Stimulated activated CD8-positive, alpha-beta memory T cell treated with anti-CD3 and anti-CD28 coated beads, Interleukin-12 subunit alpha, Interleukin-12 subunit beta, amount 100 ng/mL, for 24 hours (primary cell): Measurements from ENCODE around the gene NEO1.

Experiments used
- DNase-seq: peaks from one replicate; pipeline ENCODE4 v3.0.0-alpha.2; 2020; ENCODE audit errors: extremely low read depth

NEO1 gene

DNA sequence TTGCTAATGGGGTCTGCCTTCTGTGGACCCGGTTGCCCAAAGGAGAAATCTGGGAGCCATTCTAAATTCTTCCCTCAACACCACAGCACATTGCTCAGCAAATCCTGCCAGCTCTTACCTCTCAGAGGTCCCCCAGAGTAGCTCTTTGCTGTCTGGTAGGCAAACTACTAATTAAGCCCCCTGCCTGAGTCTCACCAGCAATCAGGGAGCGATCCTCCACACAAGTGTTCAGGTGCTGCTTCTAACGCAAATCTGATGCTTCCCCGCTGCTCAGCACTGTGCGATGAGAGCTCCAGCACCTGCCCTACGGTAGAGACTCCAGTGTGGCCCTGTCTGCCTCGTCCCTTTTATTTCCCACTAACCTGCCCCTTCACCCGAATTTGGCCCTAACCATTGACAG, 256.0 kb downstream of the NEO1 start:
- no peak for DNase-seq

DNA sequence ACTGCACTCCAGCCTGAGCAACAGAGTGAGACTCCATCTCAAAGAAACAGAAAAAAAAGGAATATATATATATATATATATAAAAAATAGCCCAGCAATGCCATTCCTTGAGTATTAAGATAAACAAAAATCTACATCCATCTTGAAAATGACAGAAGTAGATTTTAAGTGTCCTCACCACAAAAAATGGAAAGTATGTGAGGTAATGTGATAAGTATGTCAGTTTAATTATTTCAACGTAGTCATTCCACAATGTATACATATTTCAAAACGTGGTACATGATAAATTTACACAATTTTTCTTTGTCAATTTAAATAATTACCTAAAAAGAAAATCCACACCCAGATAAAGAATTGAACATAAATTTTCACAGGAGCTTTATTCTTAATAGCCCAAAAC, 261.6 kb downstream of the NEO1 start:
- DNase-seq, result no peak

DNA sequence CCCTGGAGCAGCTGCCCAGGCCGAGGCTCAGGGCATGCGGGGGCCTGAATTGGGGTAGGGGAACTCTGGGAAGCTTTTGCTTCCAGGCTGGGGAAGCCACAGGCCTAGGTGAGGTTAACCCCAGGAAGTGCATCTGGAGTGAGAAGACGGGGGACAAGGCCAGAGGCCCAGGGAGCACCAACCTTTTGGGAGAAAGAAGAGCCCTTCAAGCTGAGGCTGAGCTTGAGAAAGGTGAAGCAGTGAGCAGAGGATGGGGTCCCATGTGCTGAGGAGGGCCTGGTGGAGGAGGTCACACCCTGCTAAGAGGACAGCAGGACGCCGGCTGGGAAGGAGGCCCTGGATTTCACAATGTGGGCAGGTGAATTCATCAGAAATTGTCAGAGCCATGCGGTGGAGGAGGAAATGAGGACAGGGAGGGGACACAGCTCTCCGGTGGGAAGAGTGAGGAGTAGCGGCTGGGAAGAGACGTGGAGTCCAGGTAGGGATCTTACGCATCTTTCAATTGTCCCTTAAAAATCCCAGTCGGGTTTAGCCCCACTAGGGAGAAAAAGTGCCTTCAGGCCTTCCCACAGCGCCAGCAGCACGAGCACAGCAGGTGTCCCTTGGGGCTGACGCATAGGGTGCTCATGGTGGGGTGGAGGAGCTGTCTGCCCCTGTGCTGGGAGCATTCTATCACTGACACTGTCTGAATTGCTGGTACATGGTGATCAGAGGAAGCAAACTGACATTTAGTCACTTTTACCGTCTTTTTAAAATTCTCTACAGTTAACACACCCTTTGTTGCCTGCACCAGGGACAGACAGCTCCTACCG, 265.6 kb downstream of the NEO1 start:
- no peak for DNase-seq

DNA sequence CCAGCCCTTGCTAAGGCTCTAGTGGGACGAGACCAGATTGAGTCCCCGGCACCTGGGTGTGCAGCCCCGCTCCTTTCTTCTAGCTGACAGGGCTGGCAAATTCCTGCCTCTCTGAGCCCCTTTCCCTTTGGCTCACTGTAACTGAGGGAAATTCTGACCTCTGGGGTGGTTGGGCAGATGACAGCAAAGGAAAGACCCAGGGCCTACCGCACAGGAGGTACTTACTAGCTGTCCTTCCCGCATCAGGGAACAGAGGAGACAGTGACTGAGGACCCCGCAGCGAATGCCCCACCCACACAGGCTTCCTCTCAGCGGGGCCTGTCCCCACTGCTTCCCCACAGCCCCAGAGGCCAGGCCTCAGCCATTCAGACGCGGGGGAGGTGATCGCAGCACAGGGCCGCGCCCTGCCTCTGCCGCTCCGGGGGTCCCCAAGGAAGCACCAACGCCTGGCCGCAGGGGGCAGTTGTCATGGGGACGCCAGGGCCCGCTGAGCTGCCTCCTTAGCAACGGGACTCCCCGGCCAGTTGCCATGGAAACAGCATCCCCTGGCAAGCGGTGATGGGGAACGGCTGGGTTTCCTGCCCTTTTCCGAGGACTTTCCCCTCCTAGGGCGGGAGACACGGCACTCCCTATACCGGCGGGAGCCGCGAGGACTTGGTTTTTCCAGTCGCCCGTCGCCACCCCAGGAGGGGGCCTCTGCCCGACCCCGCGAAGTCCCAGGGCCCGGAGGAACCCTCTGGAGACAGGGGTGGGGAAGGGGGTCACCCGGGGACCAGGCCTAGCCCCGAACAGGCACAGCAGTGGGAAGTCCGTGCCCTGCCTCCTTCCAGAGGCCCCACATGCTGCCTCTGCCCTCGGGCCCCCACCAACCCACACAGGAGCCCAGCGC, 266.4 kb downstream of the NEO1 start:
- DNase-seq, result no peak

DNA sequence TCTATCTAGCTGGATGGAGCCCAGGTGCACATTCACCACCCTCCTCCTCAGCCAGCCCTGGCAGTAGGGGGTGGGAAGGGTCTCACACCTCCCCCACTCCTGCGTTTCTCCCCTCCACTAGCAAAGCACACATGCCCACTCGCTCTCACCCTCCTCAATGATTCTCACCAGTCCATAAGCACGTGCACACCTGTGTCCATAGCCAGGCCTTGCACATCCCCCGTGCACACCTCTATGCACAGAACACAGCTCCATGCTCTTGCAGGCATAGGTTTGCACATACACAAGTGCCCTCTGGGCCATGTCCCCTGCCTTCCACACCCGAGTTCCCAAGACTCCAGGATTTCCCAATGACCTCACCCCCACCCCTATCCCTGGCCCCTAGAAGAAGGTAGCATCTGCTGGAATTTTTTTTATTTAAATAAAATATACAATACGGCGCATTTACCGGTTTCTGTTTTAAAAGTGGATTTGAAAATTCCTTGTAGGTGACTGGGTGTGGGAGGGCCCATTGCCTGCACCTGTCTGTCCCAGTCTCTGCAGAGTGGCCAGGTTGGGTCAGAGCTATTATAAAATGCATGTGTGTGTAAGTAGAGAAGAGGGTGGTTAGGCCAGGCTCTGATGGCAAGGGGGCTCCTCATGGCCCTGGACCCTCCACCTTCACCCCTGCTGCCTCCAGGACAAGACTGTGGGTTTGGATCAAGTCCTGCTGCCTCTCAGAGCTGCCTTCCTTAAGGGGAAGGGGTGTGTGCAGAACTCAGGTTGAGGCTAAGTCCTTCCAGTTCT, 267.4 kb downstream of the NEO1 start:
- DNase-seq, result no peak

DNA sequence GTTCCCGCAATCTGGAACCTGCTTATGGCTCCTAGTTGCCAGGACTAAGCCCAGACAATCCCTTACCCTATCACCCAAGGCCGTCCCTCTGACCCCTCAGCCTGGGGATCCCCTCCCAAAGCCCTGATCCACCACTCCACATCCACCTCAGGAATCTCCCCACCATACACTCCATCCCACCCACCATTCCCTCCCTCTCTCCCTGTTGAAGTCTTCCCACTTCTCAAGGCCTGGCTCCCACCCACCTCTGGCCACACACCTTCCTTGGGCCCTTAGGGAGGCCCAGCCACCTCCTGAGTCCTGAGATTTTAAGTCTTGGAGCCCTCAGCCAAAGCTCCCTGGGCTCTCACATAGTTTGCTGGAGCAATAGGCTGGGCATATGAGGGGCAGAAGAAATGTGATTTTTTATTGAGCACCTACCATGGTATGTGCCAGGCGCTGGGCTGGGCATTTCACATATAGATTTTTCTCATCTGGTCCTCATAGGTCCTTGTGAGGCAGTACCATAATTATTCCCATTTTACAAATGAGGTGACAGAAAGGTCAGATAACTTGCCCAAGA, 268.4 kb downstream of the NEO1 start:
- no peak for DNase-seq

DNA sequence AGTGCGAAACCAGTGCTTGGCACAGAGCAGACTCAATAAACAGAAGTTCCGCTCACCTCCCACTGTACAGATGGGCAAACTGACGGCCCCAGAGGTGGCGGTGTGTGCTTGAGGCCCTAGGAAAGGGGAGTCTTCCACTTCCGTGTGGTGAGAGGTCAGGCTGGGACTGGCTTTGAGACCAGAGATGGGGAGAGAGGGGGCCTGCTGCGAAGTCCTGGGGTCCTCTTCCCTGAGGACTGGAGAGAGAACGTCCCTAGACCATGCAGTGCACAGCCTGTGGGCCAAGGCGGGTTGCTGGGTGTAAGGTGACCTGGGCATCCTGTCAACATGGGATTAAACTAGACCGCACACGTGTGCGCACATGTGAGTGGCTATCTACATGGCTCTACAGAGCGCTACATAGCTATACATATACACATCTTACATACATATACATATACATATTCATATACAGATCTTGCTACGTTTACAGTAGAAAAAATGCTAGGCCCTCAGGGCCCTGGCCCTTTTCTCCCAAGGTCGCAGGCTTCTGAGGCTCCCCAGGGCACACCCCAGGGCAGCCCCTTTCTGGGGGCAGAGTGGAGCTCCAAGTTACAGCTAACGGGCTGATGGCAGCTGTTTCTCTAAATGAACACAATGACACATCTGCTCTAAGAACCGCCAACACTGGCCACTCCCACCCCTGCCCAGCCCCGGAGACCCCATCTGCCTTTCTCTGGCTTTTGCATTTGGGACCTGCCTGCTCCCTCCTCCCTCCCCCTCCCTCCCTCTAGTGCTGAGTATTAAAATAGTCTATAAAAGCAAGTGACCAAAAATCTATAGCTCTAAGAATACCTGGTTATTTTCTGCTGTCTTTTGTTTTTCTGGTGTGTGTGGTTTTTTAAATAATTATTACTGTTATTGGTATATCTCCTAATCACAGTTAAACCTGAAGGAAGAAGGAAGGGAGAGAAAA, 269.5 kb downstream of the NEO1 start:
- no peak for DNase-seq

DNA sequence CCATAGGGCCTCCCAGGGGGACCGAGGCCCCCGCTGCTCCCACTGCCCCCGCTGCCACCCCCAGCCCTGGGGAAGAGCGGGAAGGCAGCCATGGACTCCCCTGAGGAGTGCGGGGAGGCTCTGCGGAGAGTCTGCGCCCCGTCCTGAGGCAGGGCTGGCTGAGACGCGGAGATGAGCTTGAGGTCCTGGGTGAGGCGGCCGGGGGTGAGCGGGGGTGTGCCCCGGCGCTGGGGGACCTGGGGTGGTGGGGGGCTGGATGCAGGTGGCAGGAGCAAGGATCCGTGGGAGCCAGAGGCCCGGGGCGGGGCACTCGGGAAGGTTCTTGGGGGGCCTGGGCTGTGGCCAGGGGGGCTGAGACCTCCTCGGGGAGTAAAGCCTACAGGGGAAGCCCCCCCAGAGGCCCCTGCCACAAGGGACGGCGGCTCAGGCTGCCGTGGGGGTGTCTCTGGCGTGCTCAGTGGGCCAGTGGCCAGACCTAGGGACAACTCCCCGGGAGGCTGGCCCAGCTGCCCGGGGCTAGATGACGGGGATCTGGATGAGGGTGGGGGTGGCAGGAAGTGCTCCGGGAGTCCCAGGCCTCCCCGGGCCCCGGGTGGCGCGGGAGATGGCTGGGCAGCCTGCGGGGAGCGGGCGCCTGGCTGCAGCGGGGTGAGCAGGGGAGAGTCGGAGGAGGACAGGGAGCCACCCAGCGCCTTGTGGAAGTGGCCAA, 270.6 kb downstream of the NEO1 start:
- no peak for DNase-seq

DNA sequence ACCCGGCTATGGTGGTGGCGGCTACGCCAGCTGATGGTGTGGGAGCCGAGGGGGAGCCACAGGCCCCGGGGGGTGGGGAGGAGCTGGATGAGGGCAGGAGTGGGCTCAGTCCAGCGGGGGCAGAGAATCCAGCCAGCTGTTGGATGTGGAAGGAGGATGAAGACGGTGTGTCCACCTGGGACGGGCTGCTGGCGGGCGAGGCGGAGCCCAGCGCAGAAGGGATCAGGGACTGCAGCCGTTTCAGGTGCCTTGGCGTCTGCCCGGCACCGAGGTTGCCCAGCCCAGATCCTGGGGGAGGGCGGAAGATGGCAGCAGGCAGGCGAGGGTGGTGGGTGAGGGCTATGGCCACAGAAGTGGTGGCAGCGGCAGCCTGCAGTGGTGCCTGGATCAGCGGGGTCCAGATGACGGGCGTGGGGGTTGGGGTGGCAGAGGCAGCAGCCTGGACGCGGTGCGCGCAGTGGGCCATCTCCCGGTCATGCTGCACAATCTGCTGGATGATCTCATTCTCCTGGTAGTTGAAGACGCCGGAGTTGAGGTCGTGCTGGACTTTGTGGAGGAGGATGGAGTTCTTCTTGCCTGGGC, 271.2 kb downstream of the NEO1 start:
- no peak for DNase-seq

DNA sequence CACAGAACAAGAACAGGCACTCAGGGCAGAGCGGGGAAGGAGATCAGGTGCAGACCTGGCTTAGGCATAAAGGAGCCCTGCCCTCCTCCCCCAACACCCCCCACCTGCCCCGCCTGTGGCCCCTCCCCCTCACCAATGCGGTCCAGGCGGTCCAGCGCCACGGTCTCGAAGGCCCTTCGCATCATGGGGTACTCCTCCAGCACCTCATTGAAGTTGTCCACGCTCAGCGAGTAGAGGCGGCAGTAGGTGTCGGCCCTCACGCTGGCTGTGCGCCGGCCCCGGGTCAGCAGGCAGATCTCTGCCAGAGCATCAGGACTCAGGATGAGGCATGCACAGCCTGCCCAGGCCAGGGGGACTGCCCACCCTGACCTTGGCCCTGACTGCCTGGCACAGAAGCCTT, 271.7 kb downstream of the NEO1 start:
- DNase-seq, result no peak

DNA sequence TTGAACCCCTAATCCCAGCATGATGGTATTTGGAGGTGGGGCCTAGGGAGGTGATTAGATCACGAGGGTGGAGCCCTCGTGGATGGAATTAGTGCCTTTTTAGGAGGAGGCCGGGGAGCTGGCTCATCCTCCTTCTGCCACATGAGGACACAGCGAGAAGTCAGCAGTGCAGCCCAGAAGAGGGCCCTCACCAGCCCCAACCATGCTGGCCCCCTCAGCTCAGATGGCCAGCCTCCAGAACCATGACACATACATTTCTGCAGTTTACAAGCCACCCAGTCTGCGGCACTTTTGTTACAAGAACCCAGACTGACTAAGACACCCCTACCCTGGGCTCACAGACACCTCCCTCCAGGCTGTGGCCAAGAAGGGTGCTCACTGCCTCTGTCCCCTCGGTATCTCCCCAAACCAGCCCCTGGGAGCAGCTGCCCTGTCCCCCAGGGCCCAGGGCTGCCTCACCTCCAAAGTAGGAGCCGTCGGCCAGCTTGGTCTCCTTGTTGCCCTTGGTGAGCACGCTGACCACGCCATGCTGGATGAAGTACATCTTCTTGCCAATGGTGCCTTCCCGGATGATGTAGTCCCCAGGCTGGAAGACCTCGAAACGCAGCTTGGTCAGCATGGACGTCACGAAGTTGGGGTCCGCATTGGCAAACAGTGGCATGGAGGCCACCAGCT, 272.4 kb downstream of the NEO1 start:
- DNase-seq, result no peak

DNA sequence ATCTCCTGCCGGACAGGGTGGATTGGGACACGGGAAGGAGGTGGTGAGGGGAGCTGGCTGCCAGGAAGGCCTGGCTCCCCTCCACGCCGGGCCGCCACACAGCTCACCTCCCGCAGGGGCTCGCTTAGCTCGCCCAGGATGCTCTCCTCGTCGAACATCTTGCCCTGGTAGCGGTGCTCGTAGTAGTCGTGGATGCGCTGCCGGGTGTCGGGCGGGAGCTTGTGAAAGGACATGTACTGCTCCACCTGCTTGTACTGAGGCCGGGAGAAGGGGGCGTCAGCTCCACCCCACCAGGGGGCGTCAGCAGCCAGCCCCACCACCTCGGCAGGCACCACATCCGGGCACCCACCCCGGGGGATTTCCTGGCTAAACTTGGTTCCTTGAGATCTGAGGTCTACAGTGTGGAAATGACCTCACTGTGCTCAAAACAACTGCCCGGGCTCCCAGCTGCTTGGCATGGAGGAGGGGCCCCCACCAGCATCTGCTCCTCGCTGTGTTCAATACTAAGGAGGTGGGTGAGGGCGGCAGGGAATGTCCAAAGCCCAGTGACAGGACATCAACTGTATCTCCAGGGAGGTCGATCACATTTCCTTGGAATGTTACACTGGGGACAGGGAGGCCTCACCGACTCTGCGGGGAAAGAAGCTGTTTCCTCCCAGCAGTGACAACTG, 273.1 kb downstream of the NEO1 start:
- DNase-seq, result no peak

DNA sequence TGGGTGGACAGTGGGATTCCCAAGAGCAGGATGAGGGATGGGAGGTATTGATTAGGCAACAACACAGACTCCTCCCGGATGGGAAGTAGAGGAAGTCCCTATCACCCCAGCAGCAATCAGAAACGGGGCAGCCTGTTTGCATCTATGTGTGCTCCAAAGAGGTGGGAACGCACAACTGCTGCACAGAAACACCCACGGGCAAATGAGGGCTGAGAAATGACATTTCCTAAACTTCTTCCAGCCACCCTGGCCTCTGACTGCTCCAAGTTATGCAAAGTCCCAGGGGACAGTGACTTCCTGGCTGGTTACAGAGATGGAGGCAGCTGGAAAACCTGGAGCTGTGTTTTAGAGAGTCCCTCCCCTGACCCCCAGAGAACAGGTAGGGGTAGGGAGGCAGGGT, 273.9 kb downstream of the NEO1 start:
- DNase-seq, result no peak

DNA sequence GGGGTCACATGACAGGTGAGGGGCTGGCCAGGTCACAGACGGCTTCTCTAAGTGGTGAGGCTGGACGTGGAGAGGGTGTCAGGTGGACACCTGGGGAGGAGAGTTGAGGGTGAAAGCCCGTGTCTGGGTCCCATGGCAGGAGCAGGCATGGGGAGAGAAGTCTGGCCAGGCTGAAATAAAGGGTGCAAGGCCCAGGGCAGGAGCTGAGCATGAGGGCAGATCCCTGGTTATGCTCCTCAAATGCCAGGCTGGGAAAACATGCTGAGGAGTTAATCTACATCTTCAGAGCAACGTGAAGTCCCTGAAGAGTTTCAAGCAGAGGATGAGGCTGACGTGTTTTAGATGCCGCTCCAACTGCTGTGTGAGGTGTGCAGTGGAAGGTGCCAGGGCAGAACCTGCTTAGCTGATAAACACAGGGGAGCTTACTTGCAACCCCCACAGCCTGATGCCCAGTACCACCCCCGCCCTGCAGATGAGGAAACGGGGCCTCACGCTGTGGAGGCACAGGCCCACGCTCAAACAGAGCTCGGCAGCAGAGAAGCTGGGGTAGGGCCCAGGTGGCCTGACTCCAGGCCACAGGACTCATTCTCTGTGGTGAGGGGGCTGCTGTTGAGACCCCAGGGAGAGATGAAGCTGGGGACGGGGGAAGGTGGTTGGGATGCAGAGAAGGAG, 276.0 kb downstream of the NEO1 start:
- DNase-seq, result no peak

DNA sequence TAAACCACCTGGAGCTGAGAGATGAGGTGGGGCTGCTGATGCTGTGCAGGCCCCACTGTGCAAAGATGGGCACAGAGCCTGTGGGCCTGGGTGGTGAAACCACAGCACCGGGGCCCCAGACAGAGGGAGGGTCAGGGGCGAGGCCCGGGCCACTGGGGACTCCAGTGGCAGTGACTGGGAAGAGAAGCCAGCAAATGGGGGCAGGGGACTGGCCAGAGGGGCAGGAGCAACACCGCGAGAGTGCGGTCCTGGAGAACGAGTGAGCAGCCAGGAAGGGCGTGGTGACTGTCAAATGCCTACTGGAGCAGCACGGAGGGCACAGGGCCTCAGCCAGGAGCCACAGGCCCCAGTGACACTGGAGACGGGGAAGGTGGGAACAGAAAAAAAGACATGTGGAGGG, 276.7 kb downstream of the NEO1 start:
- DNase-seq, result no peak

DNA sequence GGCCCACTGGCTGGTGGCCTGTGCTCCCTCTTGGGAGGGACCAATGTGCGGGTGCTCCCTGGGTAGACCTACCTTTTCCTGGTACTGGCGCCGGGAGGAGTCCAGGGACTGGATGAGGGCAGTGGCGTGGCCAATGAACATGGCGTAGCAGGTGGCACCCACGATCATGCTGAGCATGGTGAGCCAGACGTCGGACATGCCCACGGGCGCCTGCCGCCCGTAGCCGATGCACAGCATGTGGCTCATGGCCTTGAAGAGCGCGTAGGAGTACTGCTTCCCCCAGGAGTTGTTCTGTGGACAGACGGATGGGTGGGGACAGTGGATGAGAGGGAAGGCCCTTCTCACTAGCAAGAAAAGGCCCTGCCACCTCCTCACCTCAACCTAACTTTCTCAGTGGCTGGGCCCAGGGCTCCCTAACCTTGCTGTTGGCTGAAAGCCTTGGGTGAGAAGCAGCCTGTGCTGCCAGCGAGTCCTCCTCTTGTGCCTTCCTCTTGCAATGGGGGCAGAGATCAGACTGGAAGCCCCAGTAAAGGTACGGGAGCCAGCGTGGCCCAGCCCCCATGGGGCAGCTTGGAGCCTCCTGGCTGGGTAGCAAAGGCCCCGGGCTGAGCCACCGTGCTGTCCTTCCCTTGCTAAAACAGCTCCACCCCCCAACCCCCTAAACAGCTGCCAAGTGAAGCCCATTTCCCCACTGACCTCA, 277.4 kb downstream of the NEO1 start:
- no peak for DNase-seq
